Activated CD4-positive, alpha-beta T cell treated with anti-CD3 and anti-CD28 coated beads, Interleukin-2, amount 50 U/mL, for 4 hours (primary cell): ENCODE data around the gene OR11G2.
"Not testable (repeated sequence)": the region's sequence is repeated elsewhere in the genome, so short reads cannot be mapped to it uniquely, and the experiment has no call there.

ENCODE experiments used
- DNase-seq, 2 experiments: peaks; one replicate each; pipeline ENCODE4 v3.0.0-alpha.2; 2020

The OR11G2 gene

GRCh38 chr14:20235415-20235814 lies 44.7 kb downstream of the OR11G2 start:
- not testable (repeated sequence) for DNase-seq

- no peak for DNase-seq
These were observed 57.0 kb downstream of the OR11G2 start for GRCh38 chr14:20247646-20248246.
